Iris pigment epithelial cell (primary cell): ENCODE data around the gene FAM216B.

Experiments
- DNase-seq: peaks from one replicate; pipeline ENCODE4 v3.0.0-alpha.2; 2011; ENCODE audit warnings: low read depth

The FAM216B gene

GRCh38 chr13:42832341-42833096 lies 51.1 kb downstream of the FAM216B start:
- DNase-seq = peak; percentile 94

GRCh38 chr13:42834946-42835345 lies 53.6 kb downstream of the FAM216B start:
- no peak for DNase-seq

GRCh38 chr13:42836930-42837690 lies 55.7 kb downstream of the FAM216B start:
- peak; percentile 82 for DNase-seq
